WI38 (cell line): Measurements from ENCODE around the gene DENND2A.
"Not testable (repeated sequence)": the region's sequence is repeated elsewhere in the genome, so short reads cannot be mapped to it uniquely, and the experiment has no call there.

ENCODE experiments used
- H3K4me3 ChIP-seq: 2 replicates; pipeline ENCODE4 v1.5.1; 2011; ENCODE audit warnings: low read depth, mild to moderate bottlenecking, control low read depth, low read length
- TF ChIP-seq, protein P1 (sequence below): IDR thresholded peaks from 2 replicates; pipeline ENCODE4 v1.5.1; 2012; ENCODE audit warnings: low read depth, mild to moderate bottlenecking, control low read depth, low read length

Gene DENND2A

GRCh38 chr7:140673063-140673773, 32.6 kb upstream of the DENND2A start:
- H3K4me3 ChIP-seq = peak overlapping the region; percentile 67
- TF ChIP-seq, protein P1, sequence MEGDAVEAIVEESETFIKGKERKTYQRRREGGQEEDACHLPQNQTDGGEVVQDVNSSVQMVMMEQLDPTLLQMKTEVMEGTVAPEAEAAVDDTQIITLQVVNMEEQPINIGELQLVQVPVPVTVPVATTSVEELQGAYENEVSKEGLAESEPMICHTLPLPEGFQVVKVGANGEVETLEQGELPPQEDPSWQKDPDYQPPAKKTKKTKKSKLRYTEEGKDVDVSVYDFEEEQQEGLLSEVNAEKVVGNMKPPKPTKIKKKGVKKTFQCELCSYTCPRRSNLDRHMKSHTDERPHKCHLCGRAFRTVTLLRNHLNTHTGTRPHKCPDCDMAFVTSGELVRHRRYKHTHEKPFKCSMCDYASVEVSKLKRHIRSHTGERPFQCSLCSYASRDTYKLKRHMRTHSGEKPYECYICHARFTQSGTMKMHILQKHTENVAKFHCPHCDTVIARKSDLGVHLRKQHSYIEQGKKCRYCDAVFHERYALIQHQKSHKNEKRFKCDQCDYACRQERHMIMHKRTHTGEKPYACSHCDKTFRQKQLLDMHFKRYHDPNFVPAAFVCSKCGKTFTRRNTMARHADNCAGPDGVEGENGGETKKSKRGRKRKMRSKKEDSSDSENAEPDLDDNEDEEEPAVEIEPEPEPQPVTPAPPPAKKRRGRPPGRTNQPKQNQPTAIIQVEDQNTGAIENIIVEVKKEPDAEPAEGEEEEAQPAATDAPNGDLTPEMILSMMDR = no peak

DNA sequence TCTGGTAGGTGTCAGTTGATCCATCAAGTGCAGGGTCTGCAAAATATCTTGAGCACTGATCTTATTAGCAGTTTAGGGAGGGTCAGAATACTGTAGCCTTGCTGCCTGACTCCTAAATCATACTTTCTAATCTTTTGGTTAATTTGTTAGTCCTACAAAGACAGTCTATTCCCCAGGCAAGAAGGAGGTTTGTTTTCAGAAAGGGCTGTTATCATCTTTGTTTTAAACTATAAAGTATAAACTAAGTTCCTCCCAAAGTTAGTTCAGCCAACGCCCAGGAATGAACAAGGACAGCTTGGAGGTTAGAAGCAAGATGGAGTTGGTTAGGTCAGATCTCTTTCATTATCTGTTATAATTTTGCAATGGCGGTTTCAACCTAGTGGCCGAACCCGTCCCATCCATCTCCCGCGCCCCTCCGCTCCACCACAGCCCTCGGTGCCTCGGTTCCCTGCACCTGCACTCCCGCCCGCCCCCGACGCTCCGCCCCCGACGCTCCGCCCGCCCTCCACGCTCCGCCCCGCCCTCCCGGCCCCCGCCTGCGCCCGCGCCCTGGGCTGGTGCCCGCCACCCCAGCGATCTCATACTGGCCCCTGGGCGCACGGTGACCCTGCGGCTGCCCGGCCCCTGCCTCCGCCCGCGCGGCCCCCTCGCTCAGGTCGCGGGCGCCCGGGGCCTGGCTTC, 31.9 kb upstream of the DENND2A start, which contains the start of gene ADCK2:
ADCK2 (plus strand) TSS at position 564 of the 681 bp plus-strand sequence. CDS start 386 bp downstream, outside the sequence.
- H3K4me3 ChIP-seq = peak within 1 kb of the TSS; percentile 67
- TF ChIP-seq, protein P1 = no peak

- H3K4me3 ChIP-seq = no peak overlapping the region
- TF ChIP-seq, protein P1 = no peak
Measured at GRCh38 chr7:140671966-140672365, 31.4 kb upstream of the DENND2A start.

GRCh38 chr7:140670343-140670935, 29.8 kb upstream of the DENND2A start:
- TF ChIP-seq, protein P1 = no peak
- H3K4me3 ChIP-seq = no peak overlapping the region

- not testable (repeated sequence) for H3K4me3 ChIP-seq
Measured at GRCh38 chr7:140669862-140670261, 29.2 kb upstream of the DENND2A start.

DNA sequence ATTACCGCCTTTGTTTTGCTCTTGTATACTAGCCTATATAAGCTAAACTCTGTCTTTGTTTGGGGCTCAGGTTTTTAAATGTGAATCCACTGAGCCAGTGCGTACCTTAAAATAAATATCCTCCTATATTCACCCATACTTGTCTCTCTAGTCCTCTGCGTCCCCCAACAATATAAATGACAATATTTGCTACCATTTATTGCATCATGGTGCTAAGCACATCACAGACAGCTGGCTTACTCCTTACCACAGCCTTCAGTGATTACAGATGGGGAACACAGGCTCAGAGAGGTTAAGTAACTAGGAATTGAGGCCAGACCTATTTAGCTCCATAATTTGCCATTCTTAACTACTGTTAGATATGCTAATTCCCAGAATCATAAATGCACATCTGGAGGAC, 28.7 kb upstream of the DENND2A start:
- H3K4me3 ChIP-seq = no peak overlapping the region
- TF ChIP-seq, protein P1 = no peak

- TF ChIP-seq, protein P1 = no peak
- H3K4me3 ChIP-seq = no peak overlapping the region
Measured at GRCh38 chr7:140668641-140669040, 28.0 kb upstream of the DENND2A start.
